ENCODE measurements around the gene EGFR. TPM values are rescaled to one million over a fixed set of nuclear protein-coding genes. Genes with fewer than 3 reads are reported as not detected.

The EGFR gene
- total and polyA plus RNA-seq, 4 donors = 24.1 to 57.6 (median 29.9) TPM

DNA sequence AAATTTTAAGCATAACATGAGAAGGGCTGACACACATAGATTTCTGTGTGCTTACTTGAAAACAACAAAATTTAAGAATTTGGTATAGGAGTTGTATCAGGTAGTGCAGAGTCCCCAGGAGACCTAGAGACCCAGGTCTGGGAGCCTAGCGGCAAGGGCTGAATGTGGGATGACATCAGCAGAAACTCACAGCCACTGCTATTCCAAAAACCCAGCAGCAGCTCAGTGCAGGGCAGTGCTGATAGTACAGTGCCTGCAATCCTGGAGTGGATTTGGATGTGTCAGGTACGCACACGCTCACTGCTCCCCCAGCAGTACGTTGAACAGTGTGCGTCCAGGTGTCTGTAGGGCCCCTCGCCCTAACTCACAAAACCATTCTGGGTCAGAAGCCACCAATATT lies 87.1 kb downstream of the EGFR start:
- WGBS (ENCODE audit: insufficient coverage) = 95% methylated on average over 6 of the region's 6 CpGs

DNA sequence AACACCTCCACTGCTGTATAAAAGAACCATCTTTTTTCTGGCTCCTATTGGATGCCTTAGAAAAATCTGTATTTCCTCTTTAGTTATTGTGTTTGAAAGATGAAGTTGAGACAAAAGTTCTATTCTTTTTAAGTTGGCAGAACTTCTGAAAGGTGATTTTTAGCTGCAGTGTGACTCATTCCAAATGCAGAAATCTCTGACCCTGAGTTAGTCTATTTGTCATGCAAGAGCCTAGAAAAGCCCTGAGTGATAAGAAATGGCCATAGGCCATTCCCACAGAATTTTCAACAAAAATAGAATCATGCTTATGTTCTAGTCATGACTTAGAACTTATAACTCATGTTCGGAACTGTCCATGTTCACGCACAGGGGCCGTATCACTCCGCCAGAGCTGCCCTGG lies 89.1 kb downstream of the EGFR start:
- H3K9me3 ChIP-seq (ENCODE audit: control insufficient read depth, insufficient read depth, low read length) = no peaks in the 10 kb centered on the region
- H3K4me1 ChIP-seq (ENCODE audit: control insufficient read depth, insufficient read depth, low read length) = peaks cover 29% of the 10 kb centered on the region
- 96% methylated on average over 4 of the region's 4 CpGs for WGBS (ENCODE audit: insufficient coverage)
- no peak overlapping the region for H3K4me3 ChIP-seq (ENCODE audit: low read depth, low read length)
- H3K36me3 ChIP-seq (ENCODE audit: control insufficient read depth, insufficient read depth, low read length) = peaks cover 4% of the 10 kb centered on the region
- H3K27me3 ChIP-seq (ENCODE audit: control insufficient read depth, insufficient read depth, low read length) = no peaks in the 10 kb centered on the region
- H3K27ac ChIP-seq (ENCODE audit: low read depth, low read length) = no peak overlapping the region
- no peak for DNase-seq (ENCODE audit: low read depth in 4 of 6, low spot score in 6 of 6)

More for the DNA sequence above, 87.1 kb downstream of the EGFR start:
- Histone ChIP-seq H3K27me3 (ENCODE audit: control insufficient read depth, insufficient read depth, low read length) (no peaks in the 10 kb centered on the region), H3K27ac (ENCODE audit: low read depth, low read length) (no peak overlapping the region), H3K4me3 (ENCODE audit: low read depth, low read length) (no peak overlapping the region), H3K9me3 (ENCODE audit: control insufficient read depth, insufficient read depth, low read length) (no peaks in the 10 kb centered on the region), H3K36me3 (ENCODE audit: control insufficient read depth, insufficient read depth, low read length) (no peaks in the 10 kb centered on the region), H3K4me1 (ENCODE audit: control insufficient read depth, insufficient read depth, low read length) (peaks cover 17% of the 10 kb centered on the region)
- DNase-seq (ENCODE audit: low read depth in 4 of 6, low spot score in 6 of 6) = no peak

DNA sequence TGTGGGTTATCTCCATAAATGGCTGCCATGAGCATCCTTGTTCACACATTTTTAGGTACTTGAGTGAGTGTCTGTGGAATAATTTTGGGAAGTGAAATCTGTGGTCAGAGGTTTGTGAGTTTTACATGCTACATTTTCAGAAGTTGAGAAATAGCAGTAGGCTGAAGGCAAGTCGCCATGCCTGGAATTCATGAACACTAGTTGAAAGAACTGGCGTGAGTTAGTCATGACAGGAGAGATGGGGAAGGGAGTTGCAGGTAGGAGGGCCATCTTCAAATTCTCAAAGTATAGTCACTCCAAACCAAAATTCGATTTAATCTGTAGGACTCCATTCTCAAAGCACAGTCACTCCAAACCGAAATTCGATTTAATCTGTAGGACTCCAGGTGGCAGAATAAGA lies 89.6 kb downstream of the EGFR start:
- Histone ChIP-seq H3K9me3 (ENCODE audit: control insufficient read depth, insufficient read depth, low read length) (no peaks in the 10 kb centered on the region), H3K4me3 (ENCODE audit: low read depth, low read length) (no peak overlapping the region), H3K27me3 (ENCODE audit: control insufficient read depth, insufficient read depth, low read length) (no peaks in the 10 kb centered on the region), H3K27ac (ENCODE audit: low read depth, low read length) (no peak overlapping the region), H3K36me3 (ENCODE audit: control insufficient read depth, insufficient read depth, low read length) (peaks cover 4% of the 10 kb centered on the region), H3K4me1 (ENCODE audit: control insufficient read depth, insufficient read depth, low read length) (peaks cover 29% of the 10 kb centered on the region)
- DNase-seq (ENCODE audit: low read depth in 4 of 6, low spot score in 6 of 6) = no peak
- WGBS (ENCODE audit: insufficient coverage) = 100% methylated on average over 1 of the region's 5 CpGs

DNA sequence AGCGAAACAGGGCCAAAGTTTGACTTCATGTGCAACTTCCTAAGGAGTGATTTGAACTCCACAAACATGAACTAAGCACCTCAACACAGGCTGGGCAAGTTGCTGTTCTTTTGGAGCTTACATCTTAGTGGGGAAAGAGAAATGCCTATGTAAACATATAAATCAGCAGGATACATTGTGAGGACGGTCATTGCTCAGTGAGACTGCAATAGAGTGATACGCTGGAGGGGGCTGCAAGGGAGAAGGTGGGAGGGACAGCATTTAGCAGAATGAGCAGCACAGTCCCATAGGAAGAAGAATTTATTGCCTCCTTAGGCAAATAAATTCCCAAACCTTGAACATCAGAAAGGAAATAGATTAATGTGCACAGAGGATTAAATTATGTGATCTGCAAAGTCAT lies 90.0 kb downstream of the EGFR start:
- Histone ChIP-seq H3K4me1 (ENCODE audit: control insufficient read depth, insufficient read depth, low read length) (peaks cover 29% of the 10 kb centered on the region), H3K9me3 (ENCODE audit: control insufficient read depth, insufficient read depth, low read length) (no peaks in the 10 kb centered on the region), H3K4me3 (ENCODE audit: low read depth, low read length) (no peak overlapping the region), H3K36me3 (ENCODE audit: control insufficient read depth, insufficient read depth, low read length) (peaks cover 4% of the 10 kb centered on the region), H3K27ac (ENCODE audit: low read depth, low read length) (no peak overlapping the region), H3K27me3 (ENCODE audit: control insufficient read depth, insufficient read depth, low read length) (no peaks in the 10 kb centered on the region)
- DNase-seq (ENCODE audit: low read depth in 4 of 6, low spot score in 6 of 6) = peak in 2 of 6 donors; percentile 24 to 32
- 43% methylated on average over 2 of the region's 3 CpGs for WGBS (ENCODE audit: insufficient coverage)

DNA sequence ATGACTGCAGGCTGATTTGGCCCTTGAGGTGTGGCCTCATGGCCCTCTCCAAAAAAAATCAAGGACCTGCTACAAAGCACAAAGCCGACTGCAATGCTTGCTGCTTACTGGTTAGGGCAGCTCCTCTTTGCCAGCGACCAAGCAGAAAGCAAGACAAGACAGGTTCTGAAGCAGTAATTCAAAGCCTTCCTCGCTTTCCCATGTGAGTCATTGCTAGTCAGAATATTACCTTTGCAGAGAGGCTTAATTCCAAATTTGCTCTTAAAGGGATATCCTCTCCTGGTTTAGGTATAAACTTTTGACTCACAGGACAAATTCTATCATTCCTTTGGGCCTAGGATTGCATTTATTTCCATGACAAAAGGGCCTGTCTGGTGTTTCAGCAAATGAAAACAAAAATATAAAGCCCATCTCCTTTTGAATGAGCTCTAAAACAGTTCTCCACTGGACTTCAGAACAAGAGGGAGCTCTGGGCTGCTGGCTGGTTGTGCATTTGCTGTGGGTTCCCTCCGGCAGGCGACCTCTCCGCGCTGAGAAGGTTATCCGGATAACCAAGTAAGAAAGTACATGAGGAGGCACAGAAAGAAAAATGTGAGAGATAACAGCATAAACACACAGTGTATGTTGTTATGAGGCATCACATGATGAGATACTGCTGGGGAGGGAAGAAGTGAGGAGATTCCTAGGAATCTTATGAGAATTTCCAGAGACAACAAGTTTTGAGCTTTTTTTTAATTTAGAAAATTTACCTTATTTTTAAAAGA lies 90.8 kb downstream of the EGFR start:
- Histone ChIP-seq H3K27ac (ENCODE audit: low read depth, low read length) (peak overlapping the region; percentile 51), H3K4me3 (ENCODE audit: low read depth, low read length) (no peak overlapping the region), H3K36me3 (ENCODE audit: control insufficient read depth, insufficient read depth, low read length) (peaks cover 4% of the 10 kb centered on the region), H3K27me3 (ENCODE audit: control insufficient read depth, insufficient read depth, low read length) (no peaks in the 10 kb centered on the region), H3K9me3 (ENCODE audit: control insufficient read depth, insufficient read depth, low read length) (no peaks in the 10 kb centered on the region), H3K4me1 (ENCODE audit: control insufficient read depth, insufficient read depth, low read length) (peaks cover 29% of the 10 kb centered on the region)
- 44% methylated on average over 8 of the region's 8 CpGs for WGBS (ENCODE audit: insufficient coverage)
- DNase-seq (ENCODE audit: low read depth in 4 of 6, low spot score in 6 of 6) = peak in 2 of 6 donors; percentile 33 to 76

DNA sequence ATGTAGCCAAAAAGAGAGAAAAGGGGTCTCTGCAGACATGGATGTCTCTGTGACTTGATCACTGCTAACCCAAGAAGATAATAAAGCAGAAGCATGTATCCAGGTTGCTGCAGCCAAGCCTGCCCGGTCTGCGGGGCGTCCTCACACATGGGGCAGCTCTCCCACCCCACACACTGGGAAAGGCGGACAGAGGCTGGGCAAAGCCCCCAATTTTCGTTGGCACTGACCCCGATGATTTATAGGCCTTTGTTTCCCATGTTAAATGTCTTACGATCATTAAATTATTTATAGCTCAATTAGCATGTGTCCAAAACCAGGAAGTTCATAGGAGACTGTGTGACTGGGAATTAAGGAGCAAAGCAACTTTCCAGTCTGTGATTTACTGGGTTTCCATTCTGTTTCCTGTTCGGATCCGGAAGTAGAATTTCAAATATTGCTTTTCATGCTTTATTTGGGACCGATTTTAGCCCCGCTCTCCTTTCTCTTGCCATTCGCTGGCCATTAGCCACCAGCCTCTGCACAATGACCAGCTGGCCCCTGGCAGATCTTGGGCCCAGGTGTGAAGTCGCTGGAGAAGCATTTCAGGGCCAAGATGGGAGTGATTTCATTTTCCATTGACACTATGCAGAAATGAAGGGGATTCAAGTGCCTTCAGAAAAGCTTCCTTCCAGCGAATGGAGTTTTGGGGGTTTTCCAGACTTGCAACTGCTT lies 91.6 kb downstream of the EGFR start:
- Histone ChIP-seq H3K36me3 (ENCODE audit: control insufficient read depth, insufficient read depth, low read length) (peaks cover 4% of the 10 kb centered on the region), H3K27ac (ENCODE audit: low read depth, low read length) (peak overlapping the region; percentile 12), H3K4me3 (ENCODE audit: low read depth, low read length) (no peak overlapping the region), H3K4me1 (ENCODE audit: control insufficient read depth, insufficient read depth, low read length) (peaks cover 29% of the 10 kb centered on the region), H3K27me3 (ENCODE audit: control insufficient read depth, insufficient read depth, low read length) (no peaks in the 10 kb centered on the region), H3K9me3 (ENCODE audit: control insufficient read depth, insufficient read depth, low read length) (no peaks in the 10 kb centered on the region)
- 46% methylated on average over 8 of the region's 14 CpGs for WGBS (ENCODE audit: insufficient coverage)
- peak in 1 of 6 donors; percentile 48 for DNase-seq (ENCODE audit: low read depth in 4 of 6, low spot score in 6 of 6)

DNA sequence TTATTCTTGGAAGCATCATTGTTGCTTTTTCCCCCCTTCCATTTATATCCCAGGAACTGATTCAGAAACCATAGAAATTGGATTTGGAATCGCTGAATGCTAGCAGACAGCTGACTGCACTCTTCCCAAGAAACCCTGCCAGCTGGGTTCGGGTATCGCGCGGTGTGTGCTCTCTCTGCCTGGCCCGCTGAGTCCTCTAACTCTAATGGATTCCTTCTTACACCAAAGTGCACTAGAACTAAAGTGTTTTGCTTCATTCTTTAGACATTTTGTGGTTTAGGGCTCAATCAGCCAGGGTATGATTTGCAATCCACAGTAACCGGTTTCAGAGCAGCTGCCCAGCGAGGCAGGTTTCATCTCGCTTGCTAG lies 92.2 kb downstream of the EGFR start:
- no peaks in the 10 kb centered on the region for H3K9me3 ChIP-seq (ENCODE audit: control insufficient read depth, insufficient read depth, low read length)
- H3K36me3 ChIP-seq (ENCODE audit: control insufficient read depth, insufficient read depth, low read length) = peaks cover 4% of the 10 kb centered on the region
- peak overlapping the region; percentile 54 for H3K27ac ChIP-seq (ENCODE audit: low read depth, low read length)
- DNase-seq (ENCODE audit: low read depth in 4 of 6, low spot score in 6 of 6) = peak in 2 of 6 donors; percentile 79 to 91
- peaks cover 29% of the 10 kb centered on the region for H3K4me1 ChIP-seq (ENCODE audit: control insufficient read depth, insufficient read depth, low read length)
- no peak overlapping the region for H3K4me3 ChIP-seq (ENCODE audit: low read depth, low read length)
- 18% methylated on average over 7 of the region's 9 CpGs for WGBS (ENCODE audit: insufficient coverage)
- no peaks in the 10 kb centered on the region for H3K27me3 ChIP-seq (ENCODE audit: control insufficient read depth, insufficient read depth, low read length)

DNA sequence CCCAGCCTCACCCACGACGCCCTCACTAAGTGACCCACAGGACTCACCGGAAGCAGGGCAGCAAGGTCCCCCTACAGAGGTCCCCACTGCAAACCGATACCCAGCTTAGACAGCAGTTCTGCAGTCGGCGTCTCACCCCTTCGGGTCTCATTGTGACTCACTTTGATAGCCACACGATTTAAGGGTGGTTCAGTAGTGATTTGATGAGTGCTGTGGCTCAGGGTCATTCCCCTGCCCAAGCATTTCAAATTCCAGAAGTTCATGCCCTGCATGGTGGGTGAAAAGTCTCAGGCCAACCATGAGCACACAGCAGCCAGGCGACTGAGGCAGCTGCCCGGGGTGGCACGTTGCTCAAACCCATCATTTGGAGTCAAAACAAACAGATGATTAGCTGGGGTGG lies 93.2 kb downstream of the EGFR start:
- no peaks in the 10 kb centered on the region for H3K9me3 ChIP-seq (ENCODE audit: control insufficient read depth, insufficient read depth, low read length)
- no peak overlapping the region for H3K27ac ChIP-seq (ENCODE audit: low read depth, low read length)
- H3K36me3 ChIP-seq (ENCODE audit: control insufficient read depth, insufficient read depth, low read length) = peaks cover 4% of the 10 kb centered on the region
- no peaks in the 10 kb centered on the region for H3K27me3 ChIP-seq (ENCODE audit: control insufficient read depth, insufficient read depth, low read length)
- WGBS (ENCODE audit: insufficient coverage) = 88% methylated on average over 10 of the region's 11 CpGs
- DNase-seq (ENCODE audit: low read depth in 4 of 6, low spot score in 6 of 6) = no peak
- H3K4me3 ChIP-seq (ENCODE audit: low read depth, low read length) = no peak overlapping the region
- peaks cover 29% of the 10 kb centered on the region for H3K4me1 ChIP-seq (ENCODE audit: control insufficient read depth, insufficient read depth, low read length)

DNA sequence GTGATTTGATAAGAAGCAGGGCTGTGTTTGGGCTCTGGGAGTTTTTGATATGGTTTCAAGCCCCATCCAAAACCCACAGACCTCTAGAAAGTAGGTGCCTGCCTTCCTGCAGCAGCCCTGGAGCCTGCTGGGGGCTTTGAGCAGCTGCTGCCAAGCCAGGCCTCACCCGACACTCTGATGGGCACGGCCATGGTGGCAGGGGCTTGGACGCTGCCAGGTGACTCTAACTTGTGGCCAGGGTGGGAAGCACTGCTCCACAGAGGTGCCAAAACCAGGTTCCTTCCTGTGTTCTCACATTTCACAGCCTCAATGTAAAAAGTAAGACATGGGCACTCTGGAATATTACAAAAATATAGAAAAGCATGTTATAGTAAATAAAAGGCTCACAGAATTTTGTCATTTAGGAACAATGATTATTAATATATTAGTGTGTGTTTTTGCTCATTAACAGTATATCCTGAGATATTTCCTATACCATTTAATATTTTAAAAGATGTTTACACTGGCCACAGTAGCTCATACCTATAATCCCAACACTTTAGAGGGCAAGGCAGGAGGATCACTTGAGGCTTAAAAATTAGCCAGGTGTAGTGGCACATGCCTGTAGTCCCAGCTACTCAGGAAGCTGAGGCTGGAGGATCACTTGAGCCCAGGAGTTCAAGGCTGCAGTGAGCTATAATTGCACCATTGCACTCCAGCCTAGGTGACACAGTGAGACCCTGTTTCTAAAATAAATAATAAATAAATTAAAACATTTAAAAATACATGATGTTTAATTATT lies 95.1 kb downstream of the EGFR start:
- no peaks in the 10 kb centered on the region for H3K9me3 ChIP-seq (ENCODE audit: control insufficient read depth, insufficient read depth, low read length)

More for the DNA sequence above, 95.1 kb downstream of the EGFR start:
- Histone ChIP-seq H3K27me3 (ENCODE audit: control insufficient read depth, insufficient read depth, low read length) (no peaks in the 10 kb centered on the region), H3K4me3 (ENCODE audit: low read depth, low read length) (no peak overlapping the region), H3K4me1 (ENCODE audit: control insufficient read depth, insufficient read depth, low read length) (peaks cover 29% of the 10 kb centered on the region), H3K36me3 (ENCODE audit: control insufficient read depth, insufficient read depth, low read length) (peaks cover 4% of the 10 kb centered on the region), H3K27ac (ENCODE audit: low read depth, low read length) (no peak overlapping the region)
- WGBS (ENCODE audit: insufficient coverage) = 85% methylated on average over 3 of the region's 3 CpGs
- DNase-seq (ENCODE audit: low read depth in 4 of 6, low spot score in 6 of 6) = no peak
